Vagina (tissue), 2 donors: ENCODE results near the gene GPR18.
A peak's percentile ranks its signal among the peaks of the same experiment; 100 is the strongest.

ENCODE experiments used
- CTCF ChIP-seq, 3 experiments: fragments of 450-650 bp in 2 of 3; fragments of 200-600 bp in 1 of 3; sonication (generic) in 1 of 3; IDR thresholded peaks; one replicate each; pipeline ENCODE4 v1.5.1; 2017 to 2019; ENCODE audit warnings: antibody characterized with exemption in 3 of 3, mild to moderate bottlenecking in 2 of 3, moderate library complexity in 2 of 3
- POLR2A ChIP-seq, 2 donors: fragments of 450-650 bp; IDR thresholded peaks; one replicate each; pipeline ENCODE4 v1.6.1; 2017; ENCODE audit warnings: antibody characterized with exemption in 2 of 2, mild to moderate bottlenecking in 2 of 2, moderate library complexity in 2 of 2

GRCh38 chr13:99265821-99266426 lies 7.7 kb upstream of the GPR18 start:
- TF ChIP-seq CTCF (IDR thresholded peaks at IDR 0.05) (peak in 2 of 3 experiments; percentile 39 to 48), POLR2A (IDR thresholded peaks at IDR 0.05) (no peak)
